Kidney epithelial cell (primary cell): ENCODE results near the gene IQSEC1. TPM values are rescaled to one million over a fixed set of nuclear protein-coding genes. Genes with fewer than 3 reads are reported as not detected.
A peak's percentile ranks its signal among the peaks of the same experiment; 100 is the strongest.

ENCODE experiments used
- DNase-seq: peaks from one replicate; pipeline ENCODE4 v3.0.0-alpha.2; 2010; ENCODE audit warnings: low read depth
- H3K27me3 ChIP-seq: 2 replicates; pipeline ENCODE4 v1.6.0; 2011; ENCODE audit warnings: low read length; ENCODE audit not compliant: control insufficient read depth, insufficient read depth
- H3K36me3 ChIP-seq: 2 replicates; pipeline ENCODE4 v1.5.1; 2011; ENCODE audit warnings: low read length; ENCODE audit not compliant: control insufficient read depth, insufficient read depth
- H3K4me3 ChIP-seq: 2 replicates; pipeline ENCODE4 v1.5.1; 2011; ENCODE audit warnings: low read depth, mild to moderate bottlenecking, control low read depth, low read length
- CTCF ChIP-seq: IDR thresholded peaks from 2 replicates; pipeline ENCODE4 v1.5.1; 2011; ENCODE audit warnings: mild to moderate bottlenecking, moderate library complexity, low read length, control low read depth, inconsistent platforms; ENCODE audit not compliant: insufficient read depth, poor library complexity, severe bottlenecking
- total RNA-seq: library from RNA; depleted of rRNA; stranded (reverse); fragments of >200 nt; gene quantifications from 2 replicates; pipeline ENCODE4 v1.2.3, GENCODE V29; 2015

Gene IQSEC1
- total RNA-seq, 1 donor from 2014 or later: 14.9 TPM

GRCh38 chr3:12991481-12991837, 81.8 kb downstream of the IQSEC1 start:
- no peak for DNase-seq
- H3K27me3 ChIP-seq: peaks cover 12% of the 10 kb centered on the region
- H3K4me3 ChIP-seq: no peak overlapping the region
- no peaks in the 10 kb centered on the region for H3K36me3 ChIP-seq
- no peak for TF ChIP-seq CTCF

- Histone ChIP-seq H3K36me3 (no peaks in the 10 kb centered on the region), H3K4me3 (no peak overlapping the region), H3K27me3 (peaks cover 12% of the 10 kb centered on the region)
- peak; percentile 35 for DNase-seq
- no peak for TF ChIP-seq CTCF
Observed at GRCh38 chr3:12990781-12991480, 82.3 kb downstream of the IQSEC1 start.

DNA sequence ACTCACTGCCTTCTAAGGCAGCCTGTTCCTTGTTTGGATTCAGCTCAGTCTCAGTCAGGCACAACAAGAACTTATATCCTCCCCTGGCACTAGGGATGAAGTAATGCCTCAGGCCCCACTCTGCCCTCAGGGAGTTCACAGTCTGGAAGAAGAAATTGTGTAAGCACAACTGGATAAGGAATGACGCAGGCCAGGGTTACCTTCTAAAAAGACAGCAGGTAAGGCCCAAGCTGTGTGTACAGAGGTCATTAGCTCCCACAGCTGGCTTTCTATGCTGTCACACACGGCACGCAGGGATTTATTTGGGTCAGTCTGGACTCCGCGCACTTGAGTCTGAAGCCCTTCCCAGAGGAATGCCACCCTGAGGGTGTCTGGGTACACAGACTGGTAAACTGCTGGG, 82.9 kb downstream of the IQSEC1 start:
- Histone ChIP-seq H3K27me3 (peaks cover 12% of the 10 kb centered on the region), H3K36me3 (no peaks in the 10 kb centered on the region), H3K4me3 (no peak overlapping the region)
- no peak for DNase-seq
- no peak for TF ChIP-seq CTCF

DNA sequence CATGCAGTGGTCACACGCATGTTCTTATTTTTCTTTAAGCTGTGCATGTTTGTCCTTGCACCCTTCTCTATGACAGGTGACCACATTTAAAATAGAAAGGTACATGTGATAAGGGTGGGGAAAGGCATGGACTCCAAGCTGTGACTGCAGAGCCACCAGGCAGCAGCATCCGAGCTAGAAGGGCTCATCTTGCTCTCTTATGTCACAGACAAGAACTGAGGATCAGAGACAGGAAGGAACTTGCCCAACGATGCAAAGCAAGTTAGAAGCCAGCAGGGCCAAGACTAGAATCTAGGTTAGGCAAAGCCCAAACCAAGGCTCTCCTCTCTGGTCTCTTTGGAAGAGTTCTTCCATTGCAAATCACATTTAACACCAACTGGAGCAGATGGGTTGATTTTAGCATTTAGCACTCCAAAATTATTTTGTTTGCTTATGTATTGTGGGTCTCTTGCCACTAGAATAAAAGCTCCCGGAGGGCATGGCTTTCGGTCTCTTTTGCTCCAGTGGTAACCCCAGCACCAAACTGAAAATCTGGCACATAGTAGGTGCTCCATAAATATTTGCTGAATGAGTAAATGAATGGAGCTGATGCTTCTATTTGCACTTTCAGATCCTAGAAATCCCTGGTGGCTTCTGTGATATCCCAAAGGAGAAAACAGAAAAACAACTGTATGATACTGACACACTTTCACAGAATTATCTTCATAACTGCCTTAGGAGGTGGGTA, 84.3 kb downstream of the IQSEC1 start:
- DNase-seq: no peak
- Histone ChIP-seq H3K4me3 (no peak overlapping the region), H3K36me3 (no peaks in the 10 kb centered on the region), H3K27me3 (peaks cover 10% of the 10 kb centered on the region)
- no peak for TF ChIP-seq CTCF

- H3K27me3 ChIP-seq: peaks cover 6% of the 10 kb centered on the region
- no peak for DNase-seq
- no peak overlapping the region for H3K4me3 ChIP-seq
- no peaks in the 10 kb centered on the region for H3K36me3 ChIP-seq
- no peak for TF ChIP-seq CTCF
Observed at GRCh38 chr3:12987602-12988001, 85.6 kb downstream of the IQSEC1 start.
